HepG2 (cell line): ENCODE results near the gene MEGF6. TPM values are rescaled to one million over a fixed set of nuclear protein-coding genes. Genes with fewer than 3 reads are reported as not detected.

Experiments used
- ARID3A ChIP-seq: IDR thresholded peaks from 2 replicates; pipeline ENCODE4 v1.6.1; 2012; ENCODE audit warnings: low read depth, low read length, improper control_type of control experiment
- CREBL2 ChIP-seq: sonication (generic); formaldehyde crosslinking; IDR thresholded peaks from 2 replicates; pipeline ENCODE4 v1.8.1; 2023; ENCODE audit warnings: missing genetic modification reagents, mild to moderate bottlenecking, borderline replicate concordance
- MEF2D ChIP-seq: sonication (generic); formaldehyde crosslinking; IDR thresholded peaks from 2 replicates; pipeline ENCODE4 v1.5.1; 2020; ENCODE audit warnings: mild to moderate bottlenecking, missing genetic modification reagents
- PBX2 ChIP-seq: IDR thresholded peaks from 2 replicates; pipeline ENCODE4 v1.6.1; 2016; ENCODE audit warnings: control low read depth
- PHF5A ChIP-seq: IDR thresholded peaks from one replicate; pipeline ENCODE4 v1.6.1; 2018; ENCODE audit warnings: low read depth, missing genetic modification reagents; ENCODE audit not compliant: unreplicated experiment
- ZBTB39 ChIP-seq: sonication (generic); formaldehyde crosslinking; IDR thresholded peaks from 2 replicates; pipeline ENCODE4 v1.5.0; 2020; ENCODE audit warnings: missing genetic modification reagents
- ZBTB40 ChIP-seq, 2 experiments: fragments of 450-650 bp in 1 of 2; sonication (generic) in 1 of 2; formaldehyde crosslinking in 1 of 2; IDR thresholded peaks; 2 replicates each; pipeline versions ENCODE4 v1.6.1 to v1.8.0; 2016 to 2022; ENCODE audit warnings: antibody characterized with exemption in 1 of 2, mild to moderate bottlenecking in 1 of 2, missing genetic modification reagents in 1 of 2
- ZBTB49 ChIP-seq: sonication (generic); formaldehyde crosslinking; IDR thresholded peaks from 2 replicates; pipeline ENCODE4 v1.4.0; 2020; ENCODE audit warnings: missing genetic modification reagents, borderline replicate concordance
- ZNF335 ChIP-seq: sonication (generic); formaldehyde crosslinking; IDR thresholded peaks from 2 replicates; pipeline ENCODE4 v1.4.0; 2020; ENCODE audit warnings: missing genetic modification reagents
- ZSCAN9 ChIP-seq: IDR thresholded peaks from 2 replicates; pipeline ENCODE4 v1.6.1; 2016; ENCODE audit warnings: borderline replicate concordance
- polyA plus RNA-seq, 8 experiments: library from polyadenylated mRNA; depleted of rRNA in 3 of 8; stranded (reverse) in 7 of 8; unstranded in 1 of 8; fragments of >200 nt; fragmentation: Illumina TruSeq in 4 of 8; extraction: Trizol in 4 of 8; gene quantifications; 2 replicates each; pipeline versions ENCODE4 v1.2.1 to v1.2.3, GENCODE V29; 2011 to 2016; ENCODE audit warnings: low read depth in 4 of 8, missing spikeins in 1 of 8, mixed read lengths in 1 of 8; ENCODE audit not compliant: insufficient read depth in 1 of 8
- total RNA-seq, 5 experiments: library from RNA; depleted of rRNA; stranded (reverse); fragments of >200 nt; fragmentation: Illumina TruSeq; extraction: Trizol; gene quantifications; 2 replicates each; pipeline ENCODE4 v1.2.3, GENCODE V29; 2016; ENCODE audit warnings: low read depth in 1 of 5

MEGF6 gene
- total and polyA plus RNA-seq, 2 of the 13 experiments (the other 11 are each of a cell fraction or from before 2014, with no cell fraction given), result 1.9 TPM

GRCh38 chr1:3649342-3650247 lies 38.3 kb upstream of the MEGF6 start, which contains the start of gene WRAP73 (continued):
- TF ChIP-seq ZBTB40 (IDR thresholded peaks at IDR 0.05), result peak; percentile 53
- TF ChIP-seq ZBTB40 (CRISPR knock-in tag; IDR thresholded peaks at IDR 0.05), result no peak
- no peak for TF ChIP-seq ZNF335 (CRISPR knock-in tag)
- no peak for TF ChIP-seq PHF5A (CRISPR knock-in tag)
- no peak for TF ChIP-seq PBX2 (CRISPR knock-in tag)
- TF ChIP-seq ZSCAN9 (CRISPR knock-in tag), result no peak
- TF ChIP-seq ZBTB49 (CRISPR knock-in tag), result no peak
- no peak for TF ChIP-seq ARID3A
- TF ChIP-seq CREBL2 (CRISPR knock-in tag), result no peak
- no peak for TF ChIP-seq MEF2D
- TF ChIP-seq ZBTB39, result no peak
